GM12875 (cell line): ENCODE data around the gene PFDN5.

Experiments
- H3K4me3 ChIP-seq: one replicate; pipeline ENCODE4 v1.5.1; 2011; ENCODE audit warnings: low read depth, low read length, control low read depth
- CTCF ChIP-seq: IDR thresholded peaks from 2 replicates; pipeline ENCODE4 v1.5.1; 2011; ENCODE audit warnings: low read depth, mild to moderate bottlenecking, control low read depth, inconsistent platforms, low read length, moderate library complexity, borderline replicate concordance; ENCODE audit not compliant: insufficient read depth

The PFDN5 gene

GRCh38 chr12:53336181-53336681 is 40.9 kb downstream of the PFDN5 start, which contains the start of gene SP7:
SP7 (minus strand) TSS chr12:53336354; CDS start chr12:53335646, 708 bp downstream.
- TF ChIP-seq CTCF: no peak

GRCh38 chr12:53338017-53338416 is 42.7 kb downstream of the PFDN5 start:
- TF ChIP-seq CTCF: no peak
- H3K4me3 ChIP-seq: no peak overlapping the region

More at GRCh38 chr12:53336181-53336681, 40.9 kb downstream of the PFDN5 start, which contains the start of gene SP7:
- H3K4me3 ChIP-seq: no peak within 1 kb of the TSS

GRCh38 chr12:53338916-53339315 is 43.6 kb downstream of the PFDN5 start:
- H3K4me3 ChIP-seq: no peak overlapping the region
- no peak for TF ChIP-seq CTCF

- no peak for TF ChIP-seq CTCF
- H3K4me3 ChIP-seq: no peak overlapping the region
Measured at GRCh38 chr12:53340398-53340797, 45.1 kb downstream of the PFDN5 start.

- no peak for TF ChIP-seq CTCF
- H3K4me3 ChIP-seq: no peak overlapping the region
Measured at GRCh38 chr12:53343449-53343848, 48.1 kb downstream of the PFDN5 start.

- no peak for TF ChIP-seq CTCF
- no peak overlapping the region for H3K4me3 ChIP-seq
Measured at GRCh38 chr12:53343969-53344368, 48.6 kb downstream of the PFDN5 start.

GRCh38 chr12:53344487-53344823 is 49.1 kb downstream of the PFDN5 start:
- no peak overlapping the region for H3K4me3 ChIP-seq
- no peak for TF ChIP-seq CTCF
